NCI-H526 (cell line): ENCODE results near the gene FAM117B.

ENCODE experiments used
- DNase-seq, 2 experiments: peaks; one replicate each; lab custom pipeline; 2025; lab: John Stamatoyannopoulos, UW

The FAM117B gene

GRCh38 chr2:202815548-202816360 is 181.0 kb downstream of the FAM117B start:
- no peak for DNase-seq

GRCh38 chr2:202817771-202818170 is 183.0 kb downstream of the FAM117B start:
- DNase-seq: no peak

DNA sequence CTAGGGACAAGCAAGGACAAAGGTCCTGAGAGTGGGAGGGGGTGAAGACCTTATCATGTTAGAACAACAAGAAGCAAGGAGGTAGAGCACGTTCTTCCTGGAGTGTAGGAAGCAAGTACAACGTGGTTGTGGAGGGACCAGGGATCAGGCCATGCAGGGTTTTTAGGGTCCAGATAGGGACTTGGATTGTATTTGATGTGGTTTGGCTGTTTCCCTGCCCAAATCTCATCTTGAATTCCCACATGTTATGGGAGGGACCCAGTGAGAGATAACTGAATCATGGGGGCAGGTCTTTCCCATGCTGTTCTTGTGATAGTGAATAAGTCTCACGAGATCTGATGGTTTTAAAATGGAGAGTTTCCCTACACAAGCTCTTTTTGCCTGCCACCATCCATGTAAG is 183.6 kb downstream of the FAM117B start:
- no peak for DNase-seq
